ENCODE data around the gene GALNT4. TPM values are rescaled to one million over a fixed set of nuclear protein-coding genes. Genes with fewer than 3 reads are reported as not detected.

The GALNT4 gene
- total and polyA plus RNA-seq, 9 of the 15 experiments (the other 6 are each of a cell fraction or from before 2014, with no cell fraction given) = 1.2 to 4.6 (median 3.4) TPM

GRCh38 chr12:89540586-89540985 is 16.0 kb upstream of the GALNT4 start (continued):
- TF ChIP-seq AFF1 (IDR thresholded peaks at IDR 0.05; ENCODE audit: low read depth in 1 of 2, partially characterized antibody in 2 of 2) (peak in 1 of 2 experiments; percentile 46), MECOM (CRISPR knock-in tag; IDR thresholded peaks at IDR 0.05) (peak; percentile 70), ZC3H4 (CRISPR knock-in tag; IDR thresholded peaks at IDR 0.05; ENCODE audit: borderline replicate concordance) (no peak), BCL6 (CRISPR knock-in tag; IDR thresholded peaks at IDR 0.05) (no peak), HES1 (IDR thresholded peaks at IDR 0.05; ENCODE audit: low read depth) (peak; percentile 58; the same call in 1 of the 2 replicates), ZFP36 (IDR thresholded peaks at IDR 0.05; ENCODE audit: low read depth, low read length, partially characterized antibody) (no peak), ZNF644 (tag; IDR thresholded peaks at IDR 0.05; ENCODE audit: low read depth) (0 out of 2 replicates have a peak, but pooled peaks have one; percentile 71), CEBPB (tag; IDR thresholded peaks at IDR 0.05) (no peak), RFX5 (IDR thresholded peaks at IDR 0.05; ENCODE audit: low read depth, low read length) (no peak), ZNF511 (CRISPR knock-in tag; IDR thresholded peaks at IDR 0.05) (no peak), REST (IDR thresholded peaks at IDR 0.05; ENCODE audit: borderline replicate concordance) (0 out of 2 replicates have a peak, but pooled peaks have one; percentile 38), REST (CRISPR knock-in tag; IDR thresholded peaks at IDR 0.05; ENCODE audit: low read depth) (no peak), SMARCE1 (IDR thresholded peaks at IDR 0.05) (peak; percentile 94), NR2C1 (IDR thresholded peaks at IDR 0.05) (no peak), NR2C1 (tag; IDR thresholded peaks at IDR 0.05) (peak; percentile 37; the same call in 1 of the 2 replicates), PCBP2 (IDR thresholded peaks at IDR 0.05; ENCODE audit: low read depth, low read length, poor library complexity, severe bottlenecking) (no peak), CBFA2T3 (IDR thresholded peaks at IDR 0.05) (peak; percentile 95)
